IPS-18c (cell line): Measurements from ENCODE around the gene DCAF7.

ENCODE experiments used
- H3K4me3 ChIP-seq: 2 replicates; pipeline ENCODE4 v1.7.0; 2013; ENCODE audit warnings: low read depth, mild to moderate bottlenecking, low read length, moderate library complexity; ENCODE audit not compliant: insufficient read depth
- H3K9me3 ChIP-seq: one replicate; pipeline ENCODE4 v1.6.1; 2013; ENCODE audit warnings: mild to moderate bottlenecking, low read length, moderate library complexity; ENCODE audit not compliant: control insufficient read depth, insufficient read depth

Gene DCAF7

DNA sequence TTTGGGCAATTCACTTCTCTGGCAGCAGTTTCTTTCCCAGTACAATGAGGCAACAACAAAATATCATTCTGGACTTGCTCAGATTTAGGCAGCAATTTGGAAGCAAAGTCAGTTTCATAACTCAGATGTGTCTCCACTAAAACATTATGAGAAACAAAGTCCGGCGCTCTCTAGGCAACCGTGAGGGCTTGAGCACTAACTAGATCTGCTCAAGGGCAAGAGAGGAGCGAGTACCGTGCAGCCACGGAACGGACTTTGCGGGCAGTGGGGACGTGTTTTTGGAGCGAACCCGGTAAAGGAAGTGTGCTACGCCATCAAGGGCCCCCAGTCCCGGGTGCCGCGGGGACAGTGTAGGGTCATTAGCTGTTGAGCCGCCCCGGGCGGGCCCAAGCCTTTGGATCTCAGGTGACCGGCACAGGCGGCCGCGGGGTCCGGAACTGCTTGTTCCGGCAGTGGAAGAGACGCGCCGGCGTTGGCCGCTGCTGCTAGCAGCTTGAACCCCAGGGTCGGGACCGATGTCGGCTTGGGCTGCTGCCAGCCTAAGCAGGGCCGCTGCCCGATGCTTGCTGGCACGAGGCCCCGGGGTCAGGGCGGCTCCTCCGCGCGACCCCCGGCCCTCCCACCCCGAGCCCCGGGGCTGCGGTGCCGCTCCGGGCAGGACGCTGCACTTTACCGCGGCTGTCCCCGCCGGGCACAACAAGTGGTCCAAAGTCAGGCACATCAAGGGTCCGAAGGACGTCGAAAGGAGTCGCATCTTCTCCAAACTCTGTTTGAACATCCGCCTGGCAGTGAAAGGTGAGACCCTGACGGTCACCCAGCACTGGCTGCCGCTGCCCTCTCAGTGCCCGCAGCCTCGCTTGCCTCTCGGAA, 50.5 kb downstream of the DCAF7 start, which contains the start of gene TACO1:
Gene TACO1 (plus strand): TSS at position 327 of the 870 bp plus-strand sequence. CDS start 189 bp downstream, at position 516.
- H3K9me3 ChIP-seq = no peaks in the 10 kb centered on the region
- H3K4me3 ChIP-seq = peak within 1 kb of the TSS; percentile 91

DNA sequence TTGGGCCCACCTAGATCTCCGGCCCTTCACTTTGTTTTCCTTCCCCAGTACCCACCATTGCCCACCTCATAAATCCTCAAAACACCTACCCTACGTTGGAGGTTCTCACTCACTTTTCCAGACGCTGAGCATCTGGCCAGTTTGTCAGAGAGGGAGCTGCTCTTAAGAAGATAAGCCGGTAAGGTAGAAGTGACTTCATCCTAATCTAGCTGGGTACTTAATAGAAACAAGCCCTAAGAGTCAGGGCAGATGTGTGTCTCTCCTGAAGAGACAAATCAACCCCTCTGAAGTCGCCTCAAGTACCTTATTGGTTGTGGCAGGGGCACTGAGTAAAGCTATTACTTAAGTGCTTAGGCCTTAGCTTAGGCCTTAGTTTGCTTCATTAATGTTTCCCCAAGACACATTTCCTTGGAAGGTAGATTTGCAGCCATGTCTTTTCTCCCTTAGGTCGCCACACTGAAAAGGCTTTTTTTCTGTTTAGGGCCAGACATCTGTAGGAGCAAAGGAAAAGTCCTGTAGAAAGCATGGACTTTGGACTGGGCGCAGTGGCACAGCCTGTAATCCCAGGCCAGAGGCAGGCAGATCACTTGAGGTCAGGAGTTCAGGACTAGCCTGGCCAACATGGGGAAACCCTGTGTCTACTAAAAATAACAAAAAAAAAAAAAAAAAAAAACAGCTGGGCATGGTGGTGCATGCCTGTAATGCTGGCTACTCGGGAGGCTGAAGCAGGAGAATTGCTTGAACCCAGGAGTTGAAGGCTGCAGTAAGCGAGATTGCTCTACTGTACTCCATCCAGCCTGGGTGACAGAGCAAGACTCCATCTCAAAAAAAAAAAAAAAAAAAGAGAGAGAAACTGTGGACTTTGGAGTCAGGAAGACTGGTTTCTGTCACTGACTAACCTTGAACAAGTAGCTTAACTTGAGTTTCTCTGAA, 51.4 kb downstream of the DCAF7 start:
- H3K4me3 ChIP-seq = peak overlapping the region; percentile 91
- H3K9me3 ChIP-seq = no peaks in the 10 kb centered on the region

DNA sequence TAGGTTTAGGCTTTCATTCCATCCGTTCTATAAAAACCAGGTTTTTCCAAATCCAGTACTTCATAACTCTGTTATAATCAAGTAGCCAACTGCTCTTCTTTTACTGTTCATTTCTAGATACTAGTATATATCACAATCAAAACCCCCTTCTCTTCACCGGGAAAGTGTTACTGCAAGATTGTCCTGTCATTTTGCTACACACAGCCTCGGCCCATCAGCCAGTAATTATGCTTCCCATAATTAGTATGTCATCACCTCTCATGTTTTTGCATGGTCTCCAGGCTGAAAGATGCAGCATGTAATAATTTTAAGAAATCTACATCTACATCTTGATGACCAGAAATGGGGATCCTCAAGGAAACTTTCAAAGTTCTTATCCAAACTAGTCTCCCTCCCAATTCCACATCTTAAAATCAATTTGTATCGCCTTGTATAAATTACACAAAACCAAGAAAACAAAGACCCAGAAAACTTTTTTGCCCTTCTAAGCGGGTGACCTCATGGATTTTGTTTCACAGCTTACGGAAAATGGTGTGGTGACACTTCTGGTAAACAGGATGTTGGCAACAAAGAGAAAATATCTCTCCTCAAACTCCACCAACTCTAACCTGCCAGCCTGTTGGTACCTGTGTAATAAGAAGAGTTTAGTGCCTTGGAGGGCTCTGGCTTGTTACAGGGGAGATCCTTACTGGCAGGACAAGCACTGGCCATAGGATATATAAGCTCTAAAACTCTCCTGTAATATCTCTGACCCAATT, 59.7 kb downstream of the DCAF7 start:
- no peak overlapping the region for H3K4me3 ChIP-seq
- H3K9me3 ChIP-seq = no peaks in the 10 kb centered on the region

DNA sequence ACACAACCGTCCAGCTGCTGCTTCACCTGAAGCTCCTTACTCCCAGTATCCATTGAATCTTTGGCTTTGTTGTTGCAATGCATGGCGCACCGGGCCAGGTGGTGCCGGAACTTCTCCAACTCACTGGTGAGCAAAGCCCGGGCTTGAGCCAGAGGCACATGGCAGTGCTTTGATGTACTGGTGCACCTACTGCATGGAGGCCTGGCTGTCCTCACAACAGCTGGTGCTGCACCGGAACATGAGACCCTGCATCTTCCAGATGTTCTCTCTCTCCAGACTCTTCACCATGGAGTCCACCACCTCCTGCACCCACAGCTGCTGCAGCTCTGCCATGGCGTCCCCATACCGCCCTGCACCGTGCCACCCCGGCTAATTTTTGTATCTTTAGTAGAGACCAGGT, 60.6 kb downstream of the DCAF7 start:
- no peak overlapping the region for H3K4me3 ChIP-seq
- H3K9me3 ChIP-seq = no peaks in the 10 kb centered on the region

DNA sequence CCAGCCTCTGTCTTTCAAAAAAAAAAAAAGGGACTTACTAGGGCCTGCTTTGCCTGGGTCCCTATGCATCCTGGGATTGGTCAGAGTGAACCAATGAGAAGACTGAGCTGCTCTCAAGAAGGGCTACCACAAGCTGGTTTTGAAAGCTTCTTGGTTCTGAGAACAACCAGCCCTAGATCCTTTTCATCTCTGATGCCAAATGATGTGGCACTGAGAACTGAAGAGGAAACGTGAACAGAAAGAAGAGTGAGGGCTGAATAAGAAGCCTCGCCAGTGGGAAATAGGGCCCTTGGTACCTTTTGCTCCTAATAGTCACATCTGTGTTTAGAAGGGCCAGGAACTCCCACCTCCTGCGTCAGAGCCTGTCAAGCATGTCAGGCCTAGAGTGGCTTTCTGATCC, 61.1 kb downstream of the DCAF7 start:
- H3K9me3 ChIP-seq = no peaks in the 10 kb centered on the region

DNA sequence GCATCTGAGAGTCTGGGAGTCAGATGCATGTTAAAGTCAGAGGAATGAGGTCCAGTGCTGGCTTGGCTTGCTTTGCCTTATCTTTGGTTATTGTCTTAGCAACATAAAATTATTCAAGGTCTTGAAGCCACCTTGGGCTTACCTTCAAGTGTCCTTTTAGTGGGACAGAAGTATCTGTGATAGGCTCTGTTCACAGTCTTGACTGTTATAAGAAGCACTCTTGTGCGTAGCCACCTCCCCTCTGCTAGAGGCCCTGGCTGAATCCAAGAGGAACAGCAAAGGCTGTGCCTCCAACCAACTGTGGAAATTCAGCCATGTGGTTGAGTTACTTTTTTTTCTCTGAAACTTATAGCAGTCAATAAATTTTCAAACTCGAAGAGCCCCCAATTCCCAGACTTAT, 63.4 kb downstream of the DCAF7 start:
- H3K9me3 ChIP-seq = no peaks in the 10 kb centered on the region

More for the DNA sequence above, 61.1 kb downstream of the DCAF7 start:
- no peak overlapping the region for H3K4me3 ChIP-seq

DNA sequence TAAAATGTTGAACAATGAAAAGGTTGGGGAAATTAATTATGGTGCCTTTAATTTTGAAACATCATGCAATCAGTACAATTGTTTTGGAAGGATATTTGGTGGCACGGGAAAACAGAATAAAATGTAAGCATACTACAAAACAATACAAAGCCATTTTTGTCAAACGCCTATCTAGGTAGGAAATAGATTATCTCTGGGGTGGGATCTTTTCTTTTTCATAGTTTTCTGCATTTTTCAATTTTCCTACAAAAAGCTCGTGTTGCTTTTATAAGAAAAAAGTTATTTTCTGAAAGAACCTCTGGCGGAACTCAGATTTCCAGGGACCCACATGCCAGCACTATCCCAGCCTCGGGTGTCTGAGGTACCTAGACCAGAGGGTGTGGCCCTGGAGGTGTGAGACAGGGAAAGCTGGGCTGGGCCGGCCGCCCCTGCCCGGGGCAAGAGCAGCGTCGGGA, 71.0 kb downstream of the DCAF7 start:
- no peaks in the 10 kb centered on the region for H3K9me3 ChIP-seq
- peak overlapping the region; percentile 74 for H3K4me3 ChIP-seq

More for the DNA sequence above, 63.4 kb downstream of the DCAF7 start:
- H3K4me3 ChIP-seq = no peak overlapping the region

DNA sequence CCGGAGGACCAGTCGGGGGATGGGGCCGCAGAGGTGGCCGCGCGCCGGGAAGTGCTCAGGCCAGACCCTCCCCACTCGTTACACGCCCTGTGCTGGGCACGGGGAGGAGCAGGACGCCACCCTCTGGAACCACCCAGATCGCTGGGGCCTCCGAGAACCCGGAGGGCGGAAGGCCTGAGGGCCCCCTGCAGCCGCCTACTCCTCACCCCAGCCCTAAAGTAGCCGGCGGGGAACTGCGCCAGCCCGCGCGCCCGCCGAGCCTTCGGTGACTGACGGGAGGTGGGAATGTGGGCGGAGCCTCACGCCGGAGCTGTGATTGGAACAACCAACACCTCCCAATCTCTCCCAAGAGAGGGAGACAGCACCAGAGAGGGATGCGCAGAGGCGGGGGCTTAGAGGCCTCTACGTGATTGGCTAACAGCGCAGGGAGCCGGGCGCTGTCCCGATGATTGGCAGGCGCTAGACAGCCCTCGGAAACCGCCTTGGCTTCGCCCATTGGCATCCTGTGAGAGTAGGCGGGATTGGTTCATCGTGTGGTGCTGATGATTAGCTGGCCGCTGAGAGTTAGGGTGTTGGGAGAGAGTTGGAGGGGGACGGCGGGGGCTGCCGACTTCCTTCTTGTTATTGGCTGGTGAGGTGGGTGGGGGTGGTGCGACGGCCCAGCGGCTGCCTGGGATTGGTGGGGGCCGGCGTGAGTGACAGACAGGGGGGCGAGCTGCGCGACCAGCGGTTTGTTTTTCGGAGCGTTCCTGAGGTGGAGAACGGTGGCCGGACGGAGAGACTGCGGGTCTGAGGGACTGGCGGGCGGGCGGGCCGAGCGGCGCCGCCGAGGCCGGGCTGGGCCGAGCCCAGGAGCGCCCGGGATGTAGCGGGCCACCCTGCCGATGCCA, 71.7 kb downstream of the DCAF7 start, which contains the start of gene MAP3K3:
Gene MAP3K3 (plus strand): TSS at position 734 of the 890 bp plus-strand sequence. CDS start 343 bp downstream, outside the sequence.
- Histone ChIP-seq H3K4me3 (peak within 1 kb of the TSS; percentile 82), H3K9me3 (no peaks in the 10 kb centered on the region)

DNA sequence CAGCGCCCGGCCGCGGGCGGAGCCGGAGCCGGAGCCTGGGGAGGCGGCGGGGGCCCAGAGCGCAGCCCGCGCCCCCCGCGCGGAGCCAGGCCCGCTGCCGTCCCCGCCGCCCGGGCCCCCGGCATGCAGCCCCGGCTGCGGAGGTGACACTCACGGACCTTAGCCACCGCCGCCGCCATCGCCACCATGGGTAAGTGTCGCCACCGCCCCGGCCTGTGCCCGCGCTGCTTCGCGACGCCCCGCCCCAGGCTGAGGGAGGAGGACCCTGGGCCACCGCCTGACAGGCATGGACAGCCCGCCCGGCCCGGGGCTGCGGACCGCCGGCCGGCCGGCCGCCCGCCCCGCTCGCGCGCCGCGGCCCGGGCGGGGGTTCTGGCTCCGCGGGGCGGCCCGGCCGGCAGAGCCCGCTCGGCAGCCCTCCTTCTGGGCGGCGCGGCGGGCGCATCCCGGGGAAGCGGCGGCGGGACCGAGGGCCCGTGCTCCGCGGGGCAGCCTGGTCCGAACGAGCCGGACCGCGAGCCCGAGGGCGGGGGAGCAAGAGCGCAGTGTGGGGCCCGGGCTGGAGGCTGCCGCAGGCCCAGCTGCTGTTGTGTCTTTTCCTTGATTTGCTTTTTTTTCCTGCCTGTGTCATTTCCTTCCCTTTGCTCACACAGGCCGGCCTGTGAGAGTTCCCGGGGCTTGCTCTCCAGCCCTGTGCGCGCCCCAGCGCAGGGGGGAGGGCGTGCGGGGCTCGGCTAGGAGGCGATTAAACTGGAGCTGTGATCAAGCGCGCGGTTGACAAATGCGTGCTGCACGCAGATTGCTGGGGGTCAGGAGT, 72.5 kb downstream of the DCAF7 start:
- no peaks in the 10 kb centered on the region for H3K9me3 ChIP-seq
- peak overlapping the region; percentile 82 for H3K4me3 ChIP-seq

DNA sequence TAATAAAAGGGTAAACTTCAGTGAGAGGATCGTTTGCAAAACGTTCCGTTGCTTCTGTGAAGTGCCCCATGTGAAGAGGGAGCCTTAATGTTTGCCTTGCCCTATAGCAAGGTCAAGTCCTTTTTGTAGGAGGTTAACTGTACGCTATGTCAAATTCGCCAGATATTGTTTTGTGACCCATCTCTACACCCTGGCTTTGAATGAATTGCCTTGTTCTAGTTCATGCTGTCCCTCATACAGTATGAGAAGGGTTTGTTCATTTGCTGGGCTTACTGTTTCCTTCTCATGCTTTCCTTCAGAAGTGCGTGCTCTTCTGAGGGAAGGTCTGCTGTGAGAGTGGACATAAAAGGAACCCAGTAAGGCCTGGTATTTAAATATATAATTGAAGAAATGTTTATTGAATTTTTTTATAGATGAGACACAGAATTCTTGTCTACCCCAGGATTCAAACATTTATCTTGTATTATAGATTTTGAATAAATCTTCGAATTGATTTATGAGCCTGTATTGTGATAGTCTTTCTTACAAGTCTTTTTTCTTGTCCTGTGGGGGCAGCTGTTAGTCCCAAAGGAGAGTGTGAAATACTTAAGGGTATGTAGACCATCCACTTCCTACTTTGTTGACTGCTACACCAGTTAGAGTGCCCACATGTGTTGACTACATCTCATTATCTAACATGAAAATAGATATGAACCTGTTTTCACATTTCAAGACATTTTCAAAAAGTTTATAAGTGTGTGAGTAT, 73.7 kb downstream of the DCAF7 start:
- H3K4me3 ChIP-seq = peak overlapping the region; percentile 82

DNA sequence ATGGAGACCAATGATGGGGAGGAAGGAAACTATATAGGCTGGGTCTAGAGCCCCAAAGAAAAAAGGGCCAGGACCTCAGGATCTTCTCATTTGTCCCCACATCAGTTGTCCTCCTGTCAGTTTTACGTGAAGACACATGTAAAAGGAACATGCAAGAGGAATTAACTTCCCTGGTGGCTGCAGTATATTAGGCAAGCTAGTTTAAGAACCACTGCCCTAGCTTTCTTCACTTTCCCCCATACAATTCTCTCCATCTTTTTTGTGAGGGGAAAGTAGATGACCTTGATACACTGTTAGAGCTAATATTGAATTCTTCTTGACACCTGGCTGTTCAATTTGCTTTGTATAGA, 74.2 kb downstream of the DCAF7 start:
- no peaks in the 10 kb centered on the region for H3K9me3 ChIP-seq
- H3K4me3 ChIP-seq = no peak overlapping the region

More for the DNA sequence above, 73.7 kb downstream of the DCAF7 start:
- no peaks in the 10 kb centered on the region for H3K9me3 ChIP-seq

DNA sequence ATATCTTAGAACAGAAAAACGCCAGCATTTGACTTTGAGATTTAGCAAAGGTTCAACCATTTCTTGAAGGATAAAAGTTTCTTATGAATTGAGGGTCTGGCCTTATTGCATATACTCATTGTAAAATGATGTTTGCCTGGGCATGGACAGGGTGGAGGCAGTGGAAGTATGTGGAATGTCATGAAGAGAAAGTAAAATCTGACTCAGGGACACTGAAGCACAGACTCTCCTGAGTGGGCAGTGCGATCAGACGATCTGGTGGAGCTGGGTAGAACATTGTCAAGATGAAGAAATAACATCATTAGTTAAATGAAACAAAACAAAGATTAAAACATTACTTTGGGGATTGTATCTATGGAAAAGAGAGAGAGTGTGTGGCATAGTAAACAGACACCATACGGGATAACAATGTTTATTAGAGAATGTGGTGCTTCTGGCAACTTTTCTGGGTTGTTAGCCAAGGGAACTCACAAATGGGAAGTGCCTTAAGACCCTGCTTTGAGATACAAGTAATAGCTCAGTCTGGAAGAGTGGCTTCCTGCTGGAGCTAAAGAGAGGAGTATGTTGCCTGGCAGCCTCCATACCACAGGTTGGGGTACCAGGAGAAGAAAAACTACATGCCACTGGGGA, 76.4 kb downstream of the DCAF7 start:
- Histone ChIP-seq H3K4me3 (no peak overlapping the region), H3K9me3 (no peaks in the 10 kb centered on the region)

DNA sequence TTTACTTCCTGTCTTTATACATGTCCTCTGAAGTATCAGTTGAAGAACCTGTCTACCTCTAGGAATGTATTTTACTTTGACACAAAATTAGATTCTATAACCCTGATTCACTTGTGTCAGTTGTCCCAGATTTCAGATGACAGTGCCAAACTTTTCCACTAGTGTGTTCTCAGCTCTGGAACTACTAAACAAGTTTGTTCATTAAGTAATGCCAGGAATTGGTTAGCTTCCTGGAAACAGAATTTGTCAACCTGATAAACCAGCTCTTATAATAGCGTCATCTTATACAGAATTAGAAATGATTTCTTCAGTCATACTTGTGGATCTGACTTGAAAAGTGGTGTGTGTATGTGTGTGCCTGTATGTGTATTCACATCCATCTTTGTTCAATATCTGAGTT, 79.3 kb downstream of the DCAF7 start:
- Histone ChIP-seq H3K9me3 (no peaks in the 10 kb centered on the region), H3K4me3 (no peak overlapping the region)

DNA sequence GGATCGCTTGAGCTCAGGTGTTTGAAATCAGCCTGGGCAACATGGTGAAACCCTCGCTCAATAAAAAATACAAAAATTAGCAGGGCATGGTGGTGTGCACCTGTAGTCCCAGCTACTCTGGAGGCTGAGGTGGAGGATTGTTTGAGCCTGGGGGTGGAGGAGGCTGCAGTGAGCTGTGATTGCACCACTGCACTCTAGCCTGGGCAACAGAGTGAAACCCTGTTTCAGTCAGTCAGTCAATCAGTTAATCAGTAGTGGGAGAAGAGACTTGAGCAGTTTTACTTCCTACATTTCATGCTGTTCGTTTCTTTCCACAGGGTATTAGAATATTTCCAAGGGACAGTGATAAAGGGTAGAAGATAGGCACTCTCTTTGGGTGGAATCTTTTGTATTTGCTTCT, 80.8 kb downstream of the DCAF7 start:
- no peaks in the 10 kb centered on the region for H3K9me3 ChIP-seq
- H3K4me3 ChIP-seq = no peak overlapping the region
